Thyroid gland (tissue), 4 donors: ENCODE data around the gene PPP1R12B.
"Not testable (repeated sequence)": the region's sequence is repeated elsewhere in the genome, so short reads cannot be mapped to it uniquely, and the experiment has no call there.

ENCODE experiments used
- CTCF ChIP-seq, 6 experiments: fragments of 200-600 bp in 3 of 6; fragments of 450-650 bp in 3 of 6; sonication (generic) in 3 of 6; IDR thresholded peaks; one replicate each; pipeline ENCODE4 v1.5.1; 2016 to 2019; ENCODE audit warnings: antibody characterized with exemption in 6 of 6, mild to moderate bottlenecking in 2 of 6, inconsistent platforms in 1 of 6, moderate library complexity in 1 of 6
- POLR2A ChIP-seq, 2 donors: fragments of 450-650 bp; IDR thresholded peaks; one replicate each; pipeline ENCODE4 v1.6.1; 2017; ENCODE audit warnings: antibody characterized with exemption in 2 of 2, mild to moderate bottlenecking in 2 of 2, moderate library complexity in 1 of 2

- not testable (repeated sequence) for TF ChIP-seq CTCF, POLR2A (IDR thresholded peaks at IDR 0.05)
These were observed 47.3 kb downstream of the PPP1R12B start for GRCh38 chr1:202395831-202396230.
